Activated T-helper 1 cell treated with anti-CD3 and anti-CD28 coated beads, Interleukin-2, amount 50 U/mL, for 16 hours (primary cell): Measurements from ENCODE around the gene LAD1.

ENCODE experiments used
- DNase-seq, 2 donors: peaks; one replicate each; pipeline ENCODE4 v3.0.0-alpha.2; 2020; ENCODE audit warnings: low read depth in 1 of 2, low spot score in 1 of 2

Gene LAD1

DNA sequence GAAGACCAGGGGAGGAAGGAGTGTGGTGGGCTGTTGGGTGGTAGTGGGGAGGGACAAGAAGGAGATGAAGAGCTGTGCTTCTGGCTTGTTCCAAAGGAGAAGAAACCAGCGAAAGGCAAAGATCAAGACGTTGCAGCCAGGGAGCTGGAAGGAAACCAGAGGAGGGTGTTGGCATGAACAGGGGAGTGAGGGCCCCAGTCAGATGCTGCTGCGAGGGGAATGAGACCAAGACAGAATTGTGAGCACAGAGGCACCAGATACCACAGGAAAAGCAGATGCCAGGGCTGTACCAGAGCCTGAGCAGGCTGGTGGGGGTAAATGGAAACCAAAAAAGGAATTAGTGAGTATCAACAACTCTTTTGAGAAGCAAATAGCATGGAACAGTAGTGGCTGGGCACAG lies 6.0 kb downstream of the LAD1 start:
- DNase-seq: no peak

DNA sequence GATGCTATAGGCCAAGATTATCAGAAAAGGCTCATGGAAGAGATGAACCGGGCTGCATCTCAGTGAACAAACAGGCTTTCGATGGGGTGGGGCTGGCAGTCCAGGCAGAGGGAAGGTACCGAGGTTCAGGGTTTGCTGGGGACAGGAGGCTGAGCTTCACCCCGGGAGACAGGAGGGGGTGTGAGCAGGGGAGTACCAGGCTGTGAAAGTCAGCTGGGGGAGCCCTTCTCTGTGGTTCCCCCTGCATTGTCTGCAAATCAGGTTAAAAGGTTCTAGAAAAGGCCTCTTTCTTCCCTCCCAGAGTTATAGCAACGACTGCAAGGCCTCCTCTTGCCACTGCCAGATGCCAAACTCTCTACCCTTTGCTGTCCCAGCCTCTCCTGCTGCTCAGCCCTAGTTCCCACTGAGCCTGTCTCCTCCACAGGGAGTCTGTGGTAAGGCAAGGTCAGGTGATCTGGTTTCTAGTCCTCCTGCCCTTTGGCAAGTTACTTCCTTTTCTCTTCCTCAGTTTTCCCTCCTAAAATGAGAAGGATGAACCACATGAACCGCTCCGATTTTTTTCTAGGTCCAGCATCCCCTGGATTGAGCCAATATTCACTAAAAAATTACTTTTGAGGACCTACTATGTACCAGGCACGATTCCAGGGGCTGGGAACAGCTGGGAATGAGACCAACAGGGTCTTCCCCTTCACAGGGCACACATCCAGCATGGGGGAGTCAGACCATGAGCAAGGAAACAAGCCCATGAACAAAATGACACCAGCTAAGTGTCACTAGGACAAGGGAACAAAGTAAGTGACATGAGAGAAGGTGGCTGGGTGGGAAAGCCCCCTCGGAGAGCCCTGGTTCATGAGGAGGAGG lies 7.2 kb downstream of the LAD1 start:
- no peak for DNase-seq

DNA sequence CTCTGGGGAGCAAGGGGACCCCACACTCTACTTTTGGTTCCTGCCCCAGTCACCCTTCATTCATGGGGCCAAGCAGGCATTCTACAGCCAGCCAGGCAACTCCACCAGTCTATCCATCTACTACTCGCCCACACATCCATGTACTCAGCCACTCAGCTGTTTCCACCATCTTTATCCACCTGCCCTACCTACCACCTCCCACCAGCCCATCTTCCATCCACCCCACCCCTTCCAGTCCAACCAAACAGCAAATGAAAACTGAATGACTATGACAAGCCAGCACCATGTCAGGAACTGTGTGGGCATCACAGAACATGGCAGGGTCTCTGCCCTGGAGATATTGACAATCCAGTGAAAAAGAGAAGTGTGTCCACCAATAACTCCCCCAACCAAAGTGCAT lies 7.9 kb downstream of the LAD1 start:
- DNase-seq: no peak

DNA sequence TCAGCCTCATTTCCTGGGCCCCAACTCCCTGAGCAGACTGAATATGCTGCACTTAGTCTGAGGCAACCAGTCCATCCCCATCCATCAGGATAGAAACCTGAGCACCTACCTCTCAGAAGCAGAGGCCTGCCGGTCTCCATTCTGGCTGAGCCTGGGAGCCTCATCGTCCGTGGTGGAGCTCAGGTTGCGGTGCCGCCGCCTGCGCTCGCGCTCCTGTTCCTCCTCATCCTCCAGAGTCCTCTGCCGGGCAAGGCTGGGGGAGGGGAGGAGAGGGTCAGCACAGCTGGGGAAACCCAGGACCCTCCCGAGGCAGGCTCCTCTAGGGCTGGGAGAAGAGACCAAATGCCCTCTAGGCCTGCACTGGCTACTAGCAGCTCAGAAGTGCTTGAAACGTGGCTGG lies 10.1 kb downstream of the LAD1 start:
- no peak for DNase-seq

DNA sequence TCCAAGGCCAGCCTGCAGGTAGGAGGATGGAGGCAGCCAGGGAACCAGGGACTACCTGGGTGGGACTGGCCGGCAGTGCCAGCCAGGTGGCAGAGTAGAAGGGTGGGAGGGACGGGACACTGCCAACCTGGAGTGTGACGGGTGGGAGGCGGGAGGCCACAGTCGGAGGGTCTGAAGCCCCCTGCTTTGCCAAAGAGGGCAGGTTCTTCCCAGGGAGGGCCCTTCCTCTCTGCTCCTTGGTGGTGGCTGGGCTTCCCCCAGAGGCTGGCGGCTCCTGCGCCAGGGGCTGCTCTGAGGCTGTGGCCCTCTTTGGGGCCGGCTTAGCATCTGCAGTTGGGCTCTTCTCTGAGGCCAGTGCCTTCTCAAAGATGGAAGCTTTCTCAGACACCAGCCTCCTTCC lies 12.9 kb downstream of the LAD1 start:
- no peak for DNase-seq

DNA sequence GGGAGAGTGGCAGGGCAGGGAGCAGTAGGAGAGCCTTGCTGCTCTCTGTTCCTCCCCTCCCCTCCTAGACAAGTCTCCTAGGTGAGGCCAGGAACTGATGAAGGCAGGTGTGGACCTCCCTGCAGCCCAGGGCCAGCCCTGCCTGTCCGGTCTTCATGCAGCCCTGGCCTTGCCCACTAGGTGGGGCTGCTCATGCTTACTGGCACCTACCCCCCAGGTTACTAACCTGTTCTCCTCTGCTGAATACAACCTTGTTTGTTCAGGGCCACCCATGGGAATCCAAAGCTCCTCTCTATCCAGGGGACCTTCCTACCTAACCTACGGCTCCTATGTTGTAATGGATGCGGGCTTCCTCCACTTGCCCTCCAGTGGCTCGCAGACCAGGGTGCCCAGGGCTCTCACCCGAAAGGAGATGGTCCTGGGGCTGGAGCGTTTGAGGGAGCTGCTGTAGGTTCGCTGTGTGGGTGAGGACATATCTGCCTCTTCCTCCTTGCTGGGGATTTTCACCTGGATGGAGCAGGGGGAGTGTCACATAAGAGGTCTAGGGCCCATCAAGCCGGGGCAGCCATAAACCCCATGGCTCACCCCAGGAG lies 13.7 kb downstream of the LAD1 start:
- DNase-seq: no peak

DNA sequence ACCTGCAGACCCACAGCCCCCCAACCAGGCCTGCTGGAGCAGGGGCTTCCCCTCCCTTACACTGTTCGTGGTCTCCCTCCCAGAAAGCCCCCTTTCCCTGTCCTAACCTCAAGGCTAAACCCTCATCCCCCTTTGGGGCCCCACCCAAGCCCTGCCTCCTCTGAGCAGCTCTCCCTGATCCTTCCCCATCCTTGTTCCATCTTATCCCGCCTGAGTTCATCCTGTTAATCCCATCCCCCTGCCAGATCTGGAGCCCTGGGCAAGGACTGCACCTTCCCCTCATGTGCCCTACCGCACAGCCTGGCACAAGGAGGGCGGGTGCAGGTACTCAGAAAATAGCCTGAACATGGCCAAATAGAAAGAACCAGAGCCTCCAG lies 14.7 kb downstream of the LAD1 start:
- no peak for DNase-seq

DNA sequence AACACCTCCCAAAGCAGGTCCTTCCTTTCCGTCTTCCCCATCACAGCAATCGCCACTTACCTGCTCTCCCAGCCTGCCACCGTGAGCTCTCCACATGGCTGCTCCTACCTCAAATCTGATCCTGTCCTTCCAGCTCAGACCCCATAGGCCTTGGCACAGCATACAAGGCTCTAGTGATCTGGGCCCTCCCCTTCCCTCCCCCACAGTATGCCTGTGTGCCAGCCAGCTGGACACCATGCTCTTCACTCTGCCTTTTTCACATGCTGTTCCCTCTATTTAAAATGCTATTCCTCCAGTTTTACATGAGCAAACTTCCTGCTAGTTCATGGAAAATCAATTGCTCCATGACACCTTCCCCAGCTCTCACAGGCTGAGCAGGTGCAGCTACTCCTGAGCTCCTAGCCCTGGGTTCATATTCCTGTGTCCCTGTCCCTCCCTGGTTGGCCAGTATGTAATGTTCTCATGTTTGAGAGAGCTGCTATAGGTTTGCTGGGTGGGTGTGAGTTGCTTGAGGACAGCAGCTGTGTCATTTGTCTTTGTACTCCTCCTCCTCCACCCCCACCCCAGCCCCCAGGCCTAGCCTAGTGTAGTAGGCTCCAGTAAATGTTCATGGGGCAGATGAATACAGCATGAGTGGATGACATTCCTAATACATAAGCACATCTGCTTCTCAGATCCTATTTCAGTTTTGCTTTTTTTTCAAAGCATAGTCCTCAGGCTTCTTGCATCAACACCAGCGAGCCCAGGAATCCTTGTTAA lies 15.3 kb downstream of the LAD1 start:
- no peak for DNase-seq

DNA sequence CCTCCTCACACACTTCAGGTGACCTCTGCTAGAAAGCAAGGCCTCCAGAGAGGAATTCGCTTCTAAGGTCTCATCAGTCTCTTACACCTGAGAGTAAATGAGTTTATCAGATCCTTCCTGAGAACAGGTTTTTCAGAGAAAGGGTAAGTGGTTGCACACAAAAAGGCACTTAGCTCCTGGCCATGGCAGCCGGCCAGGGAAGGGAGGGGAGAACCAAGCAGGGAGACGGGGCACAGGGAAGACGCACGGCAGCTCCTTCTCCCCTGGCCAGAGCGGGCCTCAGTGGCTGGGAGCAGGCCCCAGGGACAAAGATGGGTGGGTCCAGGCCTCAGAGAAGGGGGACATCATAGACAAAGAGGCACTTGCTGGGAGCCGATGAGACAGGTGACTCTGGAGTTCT lies 18.0 kb downstream of the LAD1 start:
- DNase-seq: no peak

DNA sequence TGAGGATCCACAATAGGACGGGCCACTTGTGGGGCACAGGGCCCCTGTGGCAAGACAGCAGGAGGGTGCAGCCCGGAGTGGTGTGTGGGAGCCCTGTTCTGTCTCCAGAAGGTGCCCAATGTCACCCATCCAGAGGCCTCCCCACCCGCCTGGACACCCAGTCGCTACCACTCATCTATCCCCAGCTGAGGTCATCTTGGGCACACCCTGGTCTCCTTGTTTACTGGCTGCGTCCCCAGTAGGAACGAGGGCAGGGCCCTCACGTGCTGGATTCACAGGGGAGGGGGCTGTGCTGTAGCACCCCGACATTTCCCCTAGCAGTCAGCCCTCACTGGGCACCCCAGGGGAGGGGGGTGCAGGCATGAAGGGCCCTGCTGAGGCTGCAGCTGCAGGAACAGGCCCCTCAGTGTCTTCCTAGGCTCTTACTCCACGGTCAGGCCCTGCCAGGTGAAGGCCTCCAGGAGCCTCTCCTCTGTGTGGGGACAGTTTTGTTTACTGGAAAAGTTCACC lies 19.3 kb downstream of the LAD1 start:
- no peak for DNase-seq

DNA sequence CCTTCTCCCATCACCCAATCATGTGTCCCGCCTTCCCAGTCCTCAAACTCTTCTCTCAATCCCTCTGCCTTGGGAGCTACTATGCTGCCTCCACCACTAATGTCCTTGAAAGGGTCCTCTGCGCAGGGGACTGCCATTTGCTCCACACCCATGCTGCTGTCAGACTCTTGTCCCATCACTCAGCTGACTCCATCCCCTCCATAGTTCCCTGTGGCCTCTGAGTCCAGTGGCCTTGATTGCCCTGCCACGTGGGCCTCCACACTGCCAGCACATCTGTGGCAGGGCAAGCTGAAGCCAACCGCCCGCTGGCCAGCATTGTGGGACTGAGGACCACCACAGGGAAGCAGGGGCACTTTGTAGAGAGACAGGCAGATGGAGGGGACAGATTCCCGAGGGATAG lies 20.3 kb downstream of the LAD1 start:
- no peak for DNase-seq

DNA sequence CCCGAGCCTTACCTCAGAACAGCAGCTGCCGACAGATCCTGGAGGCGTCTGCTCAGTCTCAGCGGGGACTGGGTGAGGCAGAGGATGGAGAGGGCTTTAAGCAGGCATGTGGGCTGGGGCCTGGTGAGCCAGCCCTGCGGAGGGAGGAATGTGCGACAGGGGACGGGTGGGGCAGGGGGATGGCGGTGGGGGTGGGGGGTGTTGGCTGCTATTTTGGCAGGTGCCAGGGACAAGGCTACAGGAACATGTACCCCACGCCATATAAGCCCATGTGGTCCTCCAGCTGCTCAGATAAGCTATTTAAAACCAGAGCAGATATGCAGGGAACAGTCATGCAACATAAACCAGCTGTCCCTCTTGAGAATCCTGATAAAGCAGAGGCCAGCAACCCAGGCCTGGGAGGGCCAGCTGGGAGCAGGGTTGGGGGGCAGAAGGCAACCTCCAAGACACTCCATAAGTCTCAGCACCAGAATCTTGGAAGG lies 21.5 kb downstream of the LAD1 start, which contains the start of gene TNNT2:
TSS of gene TNNT2 (minus strand) at position 70 of the 482 bp plus-strand sequence. CDS start 4,426 bp downstream, outside the sequence.
- no peak for DNase-seq

DNA sequence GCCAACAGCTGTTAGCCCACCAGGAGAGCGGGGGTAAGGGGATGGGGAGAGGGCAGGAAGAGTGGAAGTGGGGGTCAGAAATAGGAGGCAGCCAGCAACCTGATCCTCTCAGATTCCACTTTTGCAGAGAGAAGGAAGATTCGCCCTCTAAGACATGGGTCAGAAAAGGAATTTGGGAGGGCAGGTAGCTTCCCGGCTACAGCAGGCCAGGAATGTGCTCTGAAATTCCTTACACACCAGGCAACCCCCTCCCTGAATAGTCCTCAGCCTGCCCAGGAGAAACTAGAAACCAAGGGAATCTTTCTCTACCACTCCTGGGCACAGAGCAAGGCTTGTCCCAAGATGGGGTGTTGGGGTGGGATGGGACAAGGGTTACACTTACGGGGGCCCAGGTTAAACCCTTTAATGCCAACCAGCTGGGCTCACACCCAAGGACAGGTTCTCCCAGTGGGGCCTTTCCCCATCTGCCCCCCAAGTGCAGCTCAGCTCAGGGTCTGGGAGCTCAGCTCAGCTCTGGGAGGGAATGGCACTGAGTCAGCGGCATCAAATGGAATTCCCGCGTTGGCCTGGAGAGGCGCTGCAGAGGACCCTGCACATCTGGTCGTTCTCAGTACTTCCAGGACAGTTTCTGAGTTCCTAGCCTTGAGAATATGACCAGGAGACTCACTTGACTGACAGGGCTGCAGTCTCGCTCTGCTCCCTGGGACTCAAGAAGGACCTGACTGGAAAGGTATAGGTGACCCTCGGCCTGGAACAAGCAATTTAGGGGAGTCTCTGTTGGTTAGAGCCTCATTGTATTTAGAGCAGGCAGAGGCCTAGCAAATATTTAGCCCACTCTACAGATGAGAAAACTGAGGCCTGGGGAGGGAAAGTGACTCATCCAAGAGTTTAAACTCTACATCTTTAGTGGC lies 22.4 kb downstream of the LAD1 start:
- no peak for DNase-seq

DNA sequence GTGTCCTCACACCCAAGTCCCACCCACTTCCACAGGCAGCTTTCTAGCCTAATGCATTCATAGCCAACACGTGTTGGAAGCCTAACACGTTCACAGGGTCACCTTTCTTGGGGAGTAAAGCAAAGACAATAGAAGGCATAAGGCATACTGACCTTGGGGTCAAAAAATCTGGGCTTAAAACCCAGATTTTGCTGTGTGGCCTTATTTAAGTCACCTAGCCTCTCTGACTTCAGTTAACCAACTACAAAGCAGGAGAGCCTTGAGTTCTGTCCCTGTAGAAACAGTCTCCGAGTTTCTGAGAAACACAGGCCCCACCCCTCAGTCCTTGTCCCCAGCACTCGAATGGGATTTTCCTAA lies 23.0 kb downstream of the LAD1 start:
- DNase-seq: no peak

DNA sequence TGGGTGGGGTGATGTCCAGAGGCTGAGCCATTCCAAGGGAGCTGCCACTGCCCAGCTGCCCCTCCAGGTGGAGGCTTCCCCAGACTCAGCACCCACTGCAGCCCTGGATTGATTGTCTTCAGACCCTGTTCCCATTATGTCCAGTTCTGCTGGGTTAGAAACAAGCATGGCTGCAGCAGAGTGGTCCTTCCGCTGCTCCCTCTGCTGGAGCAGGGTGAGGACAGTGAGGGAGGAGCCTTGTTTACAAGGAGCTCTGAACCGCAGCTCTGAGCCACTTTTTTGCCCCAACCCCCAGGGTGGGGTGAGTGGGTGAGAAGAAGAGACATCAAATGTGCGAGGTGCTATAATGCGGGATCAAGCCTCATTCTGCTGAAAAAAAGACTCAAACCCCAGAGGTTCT lies 24.0 kb downstream of the LAD1 start:
- DNase-seq: no peak

DNA sequence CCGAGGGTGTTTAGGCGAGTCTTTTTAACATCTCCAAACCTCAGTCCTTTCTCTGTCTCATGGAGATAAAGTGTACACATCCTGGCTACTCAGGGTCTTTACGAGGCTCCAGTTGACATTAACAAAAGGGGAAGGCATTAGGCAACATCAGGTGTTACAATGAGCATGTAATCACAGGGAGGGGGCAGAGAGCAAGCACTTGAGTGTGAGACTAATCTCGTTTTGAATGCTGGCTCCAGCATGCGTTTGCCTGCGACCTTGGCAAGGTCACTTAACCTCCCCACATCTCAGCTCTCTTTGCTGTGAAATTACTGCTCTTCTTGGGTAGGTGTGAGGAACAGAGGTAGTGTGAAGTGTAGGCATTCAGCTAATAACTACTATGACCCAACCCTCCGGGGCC lies 24.8 kb downstream of the LAD1 start:
- DNase-seq: no peak

DNA sequence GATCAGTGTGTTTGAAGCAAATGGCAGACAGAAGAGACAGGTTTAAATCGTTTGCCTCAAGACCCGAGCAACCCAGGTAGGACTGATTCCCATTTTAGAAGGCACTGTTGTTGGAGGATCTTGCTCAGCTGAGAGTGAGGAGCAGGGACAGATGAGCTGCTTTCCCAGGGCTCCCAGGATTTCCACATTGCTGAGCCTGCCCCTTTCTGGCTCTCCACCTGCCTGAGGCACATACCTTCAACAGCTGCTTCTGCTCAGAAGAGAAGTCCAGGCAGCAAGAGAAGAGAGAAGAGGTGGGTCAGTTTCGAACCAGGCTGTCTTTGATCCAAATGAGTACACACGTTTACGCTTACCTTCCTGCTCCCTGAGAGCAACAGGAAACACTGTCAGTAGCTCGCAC lies 27.3 kb downstream of the LAD1 start:
- no peak for DNase-seq

DNA sequence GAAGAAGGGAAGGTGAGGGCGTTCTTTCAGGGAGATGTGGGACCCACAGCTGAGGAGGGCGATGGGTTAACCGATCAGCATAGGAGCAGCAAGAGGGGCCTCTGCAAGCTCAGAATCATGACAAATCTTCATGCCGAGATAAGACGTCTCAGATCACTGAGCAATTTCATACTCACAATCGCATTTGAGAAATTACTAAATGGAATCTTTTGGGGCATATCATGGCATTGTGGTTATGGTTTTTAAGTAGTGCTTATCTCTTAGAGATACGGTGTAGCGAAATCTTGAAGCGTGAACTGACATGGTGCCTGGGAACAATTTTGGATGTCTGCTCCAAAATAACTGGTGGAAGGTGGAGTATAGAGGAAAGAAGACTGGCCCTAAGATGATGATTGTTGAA lies 27.8 kb downstream of the LAD1 start:
- no peak for DNase-seq

DNA sequence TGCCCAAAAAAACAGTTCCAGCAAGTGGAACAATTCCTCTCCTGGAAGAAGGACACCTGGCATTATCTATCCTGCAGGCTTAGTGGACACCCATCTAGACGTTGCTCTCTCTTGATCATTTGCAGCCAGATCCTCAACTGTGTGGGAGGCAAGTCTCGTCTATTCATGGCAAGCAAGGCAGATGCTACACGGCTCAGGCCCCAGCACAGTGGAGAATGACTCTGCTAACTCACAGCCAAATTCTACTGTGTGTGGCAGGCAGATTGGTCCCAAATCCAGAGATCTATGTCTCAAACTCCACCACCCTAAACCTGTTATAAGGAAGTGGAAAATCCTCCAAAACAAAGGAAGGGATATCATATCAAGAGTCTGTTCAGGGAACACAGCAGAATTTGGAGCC lies 28.6 kb downstream of the LAD1 start:
- DNase-seq: no peak

DNA sequence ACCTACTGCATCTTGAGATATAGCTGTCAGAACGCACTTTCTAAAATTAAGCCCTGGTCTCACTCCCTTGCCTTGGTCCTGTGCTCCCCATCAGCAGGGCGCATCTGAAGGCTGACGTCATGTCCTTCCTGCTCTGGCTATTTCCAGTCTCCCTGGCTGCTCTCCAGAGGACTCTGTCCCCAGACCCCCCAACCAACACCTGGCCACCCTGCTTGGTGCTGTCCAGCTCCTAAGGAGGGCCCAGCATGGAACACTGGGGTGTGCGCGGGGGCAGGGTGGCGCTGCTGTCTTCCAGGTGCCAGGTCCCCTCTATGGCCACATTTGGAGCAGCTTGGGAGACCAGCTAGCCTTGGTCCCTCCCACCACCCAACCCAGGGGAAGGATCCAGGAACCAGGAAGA lies 29.9 kb downstream of the LAD1 start:
- no peak for DNase-seq

DNA sequence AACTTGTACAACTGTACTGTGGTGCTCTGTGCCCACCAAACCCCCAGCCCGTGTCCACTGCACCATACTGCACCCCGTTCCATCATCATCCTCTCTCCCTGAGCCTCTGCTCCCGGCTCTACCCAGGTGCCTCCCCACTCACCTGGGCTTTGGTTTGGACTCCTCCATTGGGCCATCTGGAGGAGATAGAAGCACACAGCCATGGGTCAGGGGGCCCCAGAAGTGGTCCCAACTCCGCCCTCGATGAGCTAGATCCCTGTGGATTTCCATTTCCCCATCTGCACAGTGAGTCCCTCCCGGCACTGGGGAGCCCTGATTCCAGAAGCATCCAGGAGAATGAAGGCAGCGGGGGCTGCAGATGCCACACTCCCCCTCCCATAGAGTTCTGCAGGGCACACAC lies 32.4 kb downstream of the LAD1 start:
- DNase-seq: no peak
